Endodermal cell (in vitro differentiated cells): ENCODE results near the gene SERPINE2. TPM values are rescaled to one million over a fixed set of nuclear protein-coding genes. Genes with fewer than 3 reads are reported as not detected.
A peak's percentile ranks its signal among the peaks of the same experiment; 100 is the strongest.

ENCODE experiments used
- DNase-seq: peaks from one replicate; pipeline ENCODE4 v3.0.0-alpha.2; 2017
- H3K27ac ChIP-seq: 2 replicates; pipeline ENCODE4 v1.5.1; 2013; ENCODE audit warnings: mild to moderate bottlenecking, low read depth, low read length, moderate library complexity
- H3K27me3 ChIP-seq: 2 replicates; pipeline ENCODE4 v1.6.1; 2013; ENCODE audit warnings: mild to moderate bottlenecking, low read length, moderate library complexity; ENCODE audit not compliant: insufficient read depth, control insufficient read depth, poor library complexity, severe bottlenecking
- H3K36me3 ChIP-seq: 2 replicates; pipeline ENCODE4 v1.7.0; 2013; ENCODE audit warnings: mild to moderate bottlenecking, low read length, moderate library complexity; ENCODE audit not compliant: control insufficient read depth, insufficient read depth
- H3K4me1 ChIP-seq: one replicate; pipeline ENCODE4 v1.7.0; 2013; ENCODE audit warnings: low read length; ENCODE audit not compliant: control insufficient read depth, insufficient read depth
- H3K4me3 ChIP-seq: 2 replicates; pipeline ENCODE4 v1.5.1; 2013; ENCODE audit warnings: mild to moderate bottlenecking, low read length, moderate library complexity
- H3K9ac ChIP-seq: 2 replicates; pipeline ENCODE4 v1.6.1; 2013; ENCODE audit warnings: mild to moderate bottlenecking, low read length, moderate library complexity; ENCODE audit not compliant: poor library complexity, severe bottlenecking; ENCODE audit errors: extremely low read depth
- H3K9me3 ChIP-seq: 2 replicates; pipeline ENCODE4 v1.6.1; 2013; ENCODE audit warnings: mild to moderate bottlenecking, low read length, moderate library complexity; ENCODE audit not compliant: control insufficient read depth
- H3K27ac Mint-ChIP-seq: 2 replicates; pipeline ENCODE4 v1.8.0; 2020; ENCODE audit warnings: mixed read lengths
- H3K27me3 Mint-ChIP-seq: 2 replicates; pipeline ENCODE4 v1.8.0; 2021; ENCODE audit warnings: mild to moderate bottlenecking, mixed read lengths; ENCODE audit not compliant: insufficient read depth
- H3K36me3 Mint-ChIP-seq: 2 replicates; pipeline ENCODE4 v1.8.0; 2020; ENCODE audit warnings: low read depth, mixed read lengths
- H3K4me1 Mint-ChIP-seq: 2 replicates; pipeline ENCODE4 v1.8.0; 2020; ENCODE audit warnings: mixed read lengths
- H3K4me3 Mint-ChIP-seq: 2 replicates; pipeline ENCODE4 v1.8.0; 2020; ENCODE audit warnings: mild to moderate bottlenecking, moderate library complexity, mixed read lengths
- H3K9me3 Mint-ChIP-seq: 2 replicates; pipeline ENCODE4 v1.8.0; 2020; ENCODE audit warnings: mild to moderate bottlenecking, mixed read lengths
- CTCF ChIP-seq: fragments of 200-600 bp; sonication (generic); conservative IDR thresholded peaks from 2 replicates; pipeline ENCODE4 v1.5.0; 2021; ENCODE audit warnings: antibody characterized with exemption, mild to moderate bottlenecking
- WGBS, 2 experiments: methylation state at CpG; one replicate each; pipeline versions ENCODE4 v1.1.5 to v1.1.7; 2013; ENCODE audit warnings: missing lambda C conversion rate in 2 of 2, mixed read lengths in 1 of 2; ENCODE audit not compliant: insufficient coverage in 1 of 2, insufficient read length in 1 of 2; 5-methylcytosine and 5-hydroxymethylcytosine counted together
- total RNA-seq, 2 donors: library from RNA; stranded (reverse); fragmentation: NEBNext Ultra II Directional in 1 of 2; extraction: Animal tissue kit (Norgen Biotek cat#: 25700) in 1 of 2; gene quantifications; 2 replicates in 1 of 2; 3 replicates in 1 of 2; pipeline ENCODE4 v1.2.1, GENCODE V29; 2021

SERPINE2 gene
- total RNA-seq, 2 donors from 2014 or later = 257 to 386 TPM

- Histone ChIP-seq H3K9ac (no peak overlapping the region), H3K36me3 (no peaks in the 10 kb centered on the region), H3K4me1 (no peaks in the 10 kb centered on the region), H3K27ac (no peak overlapping the region), H3K27me3 (no peaks in the 10 kb centered on the region), H3K4me3 (no peak overlapping the region), H3K9me3 (no peaks in the 10 kb centered on the region)
- no peak for TF ChIP-seq CTCF
- no peaks in the 10 kb centered on the region for H3K9me3 Mint-ChIP-seq
- no peak overlapping the region for H3K4me3 Mint-ChIP-seq
- no peak for DNase-seq
- no peak overlapping the region for H3K27ac Mint-ChIP-seq
- H3K27me3 Mint-ChIP-seq = no peaks in the 10 kb centered on the region
- WGBS, 2 experiments = 91 to 100% methylated on average over 6 of the region's 6 CpGs
- H3K4me1 Mint-ChIP-seq = peaks cover 2% of the 10 kb centered on the region
- H3K36me3 Mint-ChIP-seq = no peaks in the 10 kb centered on the region
Observed at GRCh38 chr2:224069172-224069571, 30.1 kb upstream of the SERPINE2 start.

GRCh38 chr2:224063298-224063648 lies 24.2 kb upstream of the SERPINE2 start:
- Mint-ChIP-seq H3K9me3 (no peaks in the 10 kb centered on the region), H3K27me3 (no peaks in the 10 kb centered on the region)
- no peak for TF ChIP-seq CTCF

GRCh38 chr2:224062481-224063297 lies 23.6 kb upstream of the SERPINE2 start:
- Mint-ChIP-seq H3K27me3 (no peaks in the 10 kb centered on the region), H3K9me3 (peaks cover 4% of the 10 kb centered on the region), H3K27ac (no peak overlapping the region), H3K4me3 (no peak overlapping the region), H3K4me1 (peaks cover 10% of the 10 kb centered on the region), H3K36me3 (no peaks in the 10 kb centered on the region)
- Histone ChIP-seq H3K4me1 (no peaks in the 10 kb centered on the region), H3K27ac (no peak overlapping the region), H3K9me3 (no peaks in the 10 kb centered on the region), H3K9ac (no peak overlapping the region), H3K36me3 (no peaks in the 10 kb centered on the region), H3K4me3 (no peak overlapping the region), H3K27me3 (no peaks in the 10 kb centered on the region)
- DNase-seq = no peak
- 84 to 90% methylated on average over 2 to 5 of the region's 5 CpGs for WGBS, 2 experiments
- TF ChIP-seq CTCF = peak; percentile 52

More at GRCh38 chr2:224063298-224063648, 24.2 kb upstream of the SERPINE2 start:
- Histone ChIP-seq H3K27me3 (no peaks in the 10 kb centered on the region), H3K27ac (no peak overlapping the region), H3K36me3 (no peaks in the 10 kb centered on the region), H3K4me1 (no peaks in the 10 kb centered on the region), H3K9me3 (no peaks in the 10 kb centered on the region), H3K4me3 (no peak overlapping the region), H3K9ac (no peak overlapping the region)
- Mint-ChIP-seq H3K27ac (no peak overlapping the region), H3K36me3 (no peaks in the 10 kb centered on the region), H3K4me1 (peaks cover 10% of the 10 kb centered on the region), H3K4me3 (no peak overlapping the region)
- WGBS, 2 experiments = 94 to 100% methylated on average over 2 to 4 of the region's 4 CpGs
- no peak for DNase-seq
